Colonic mucosa (tissue), 4 donors: Measurements from ENCODE around the gene BEST3. TPM values are rescaled to one million over a fixed set of nuclear protein-coding genes. Genes with fewer than 3 reads are reported as not detected.
A peak's percentile ranks its signal among the peaks of the same experiment; 100 is the strongest.

Experiments
- DNase-seq: peaks from one replicate; pipeline ENCODE4 v3.0.0-alpha.2; 2020
- H3K27ac ChIP-seq: fragments of 200-600 bp; one replicate; pipeline ENCODE4 v1.8.0; 2021
- H3K27me3 ChIP-seq: fragments of 200-600 bp; one replicate; pipeline ENCODE4 v1.8.0; 2021
- H3K36me3 ChIP-seq: fragments of 200-600 bp; one replicate; pipeline ENCODE4 v1.8.0; 2021
- H3K4me1 ChIP-seq: fragments of 200-600 bp; one replicate; pipeline ENCODE4 v1.8.0; 2021; ENCODE audit warnings: mild to moderate bottlenecking
- H3K4me3 ChIP-seq: fragments of 200-600 bp; one replicate; pipeline ENCODE4 v1.8.0; 2021
- H3K9ac ChIP-seq, 2 donors: one replicate each; pipeline ENCODE4 v1.7.0; 2013; ENCODE audit warnings: control low read depth in 2 of 2, low read depth in 2 of 2, low read length in 2 of 2
- H3K9me3 ChIP-seq: fragments of 200-600 bp; one replicate; pipeline ENCODE4 v1.8.0; 2021
- CTCF ChIP-seq: fragments of 200-600 bp; IDR thresholded peaks from one replicate; pipeline ENCODE4 v1.8.0; 2022; ENCODE audit warnings: antibody characterized with exemption, mild to moderate bottlenecking
- intact Hi-C: fragments of 100-400 bp; cut with DNase I; formaldehyde crosslinking; loops from one replicate; pipeline ENCODE4 v1.14.1; 2022
- total RNA-seq, 2 donors: library from RNA; stranded (reverse); fragmentation: NEBNext Ultra II Directional in 1 of 2; extraction: Animal tissue kit (Norgen Biotek cat#: 25700) in 1 of 2; gene quantifications; one replicate each; pipeline ENCODE4 v1.2.1, GENCODE V29; 2021
- donor health status: healthy.
- donor health status: DM: no; HTN: no; CAD: no.
- donor health status: DM: no; HTN: no; CAD: no.

Gene BEST3
- total RNA-seq: not detected

DNA sequence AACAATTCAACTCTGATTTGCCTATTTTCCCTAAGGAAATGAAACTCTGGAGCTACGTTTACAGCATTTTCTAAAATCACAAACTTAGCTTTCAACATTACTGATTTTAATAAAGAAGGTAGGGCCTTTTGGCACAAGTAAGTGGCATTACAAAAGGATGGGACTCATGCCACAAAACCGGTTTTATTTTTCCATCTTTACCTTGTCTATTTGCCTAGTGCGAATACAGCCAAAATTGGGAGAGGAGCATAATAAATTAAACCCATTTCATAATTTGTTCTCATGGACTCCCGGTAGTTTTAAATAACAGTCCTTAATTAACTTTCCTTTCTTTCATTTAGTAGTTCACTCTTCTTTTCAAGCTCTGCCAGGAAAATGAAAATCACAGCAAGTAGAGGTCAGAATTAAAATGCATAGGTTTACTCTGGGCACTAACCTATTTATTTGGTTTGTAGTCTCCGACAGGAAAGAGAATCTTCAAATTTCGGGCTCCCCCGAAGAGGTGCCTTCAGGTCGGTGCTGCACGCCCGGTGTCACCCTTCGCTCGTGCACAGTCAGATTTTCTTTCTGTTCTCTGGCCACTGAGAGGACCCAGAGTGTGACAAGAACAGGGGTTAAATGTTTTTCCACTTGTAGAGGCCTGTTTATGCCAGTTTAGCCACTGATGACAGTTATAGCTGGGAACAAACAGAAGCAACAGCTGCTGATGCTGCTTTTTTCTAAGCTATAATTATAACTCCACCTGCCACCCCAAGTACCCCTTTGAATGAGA is at the start of gene BEST3:
TSS of gene BEST3 (minus strand) at position 535 of the 772 bp plus-strand sequence. CDS start 1,505 bp downstream, outside the sequence.
- H3K27me3 ChIP-seq: no peaks in the 10 kb centered on the region
- DNase-seq: no peak
- no peak within 1 kb of the TSS for H3K9ac ChIP-seq
- no peak for TF ChIP-seq CTCF
- no peaks in the 10 kb centered on the region for H3K4me1 ChIP-seq
- intact Hi-C loops: no loop called here
- H3K36me3 ChIP-seq: no peaks in the 10 kb centered on the region
- no peak within 1 kb of the TSS for H3K27ac ChIP-seq
- H3K9me3 ChIP-seq: no peaks in the 10 kb centered on the region
- H3K4me3 ChIP-seq: no peak within 1 kb of the TSS

DNA sequence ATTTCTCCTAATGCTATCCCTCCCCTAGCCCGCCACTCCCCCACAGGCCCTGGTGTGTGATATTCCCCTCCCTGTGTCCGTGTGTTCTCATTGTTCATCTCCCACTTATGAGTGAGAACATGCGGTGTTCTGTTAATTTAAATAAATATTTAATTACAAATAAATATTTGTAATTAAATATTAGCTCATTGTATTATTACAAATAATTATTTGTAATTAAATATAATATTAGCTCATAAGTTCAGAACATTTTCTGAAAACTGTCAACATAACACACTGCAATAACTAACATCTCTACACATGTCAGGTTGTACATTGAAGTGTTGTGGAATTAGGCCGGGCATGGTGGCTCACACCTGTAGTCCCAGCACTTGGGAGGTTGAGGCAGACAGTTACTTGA is 45.0 kb upstream of the BEST3 start:
- H3K4me3 ChIP-seq: no peak overlapping the region
- H3K36me3 ChIP-seq: no peaks in the 10 kb centered on the region
- no peaks in the 10 kb centered on the region for H3K4me1 ChIP-seq
- intact Hi-C loops: no loop called here
- no peak for TF ChIP-seq CTCF
- H3K27me3 ChIP-seq: no peaks in the 10 kb centered on the region
- H3K27ac ChIP-seq: no peak overlapping the region
- no peaks in the 10 kb centered on the region for H3K9me3 ChIP-seq
- H3K9ac ChIP-seq: no peak overlapping the region
- DNase-seq: no peak

DNA sequence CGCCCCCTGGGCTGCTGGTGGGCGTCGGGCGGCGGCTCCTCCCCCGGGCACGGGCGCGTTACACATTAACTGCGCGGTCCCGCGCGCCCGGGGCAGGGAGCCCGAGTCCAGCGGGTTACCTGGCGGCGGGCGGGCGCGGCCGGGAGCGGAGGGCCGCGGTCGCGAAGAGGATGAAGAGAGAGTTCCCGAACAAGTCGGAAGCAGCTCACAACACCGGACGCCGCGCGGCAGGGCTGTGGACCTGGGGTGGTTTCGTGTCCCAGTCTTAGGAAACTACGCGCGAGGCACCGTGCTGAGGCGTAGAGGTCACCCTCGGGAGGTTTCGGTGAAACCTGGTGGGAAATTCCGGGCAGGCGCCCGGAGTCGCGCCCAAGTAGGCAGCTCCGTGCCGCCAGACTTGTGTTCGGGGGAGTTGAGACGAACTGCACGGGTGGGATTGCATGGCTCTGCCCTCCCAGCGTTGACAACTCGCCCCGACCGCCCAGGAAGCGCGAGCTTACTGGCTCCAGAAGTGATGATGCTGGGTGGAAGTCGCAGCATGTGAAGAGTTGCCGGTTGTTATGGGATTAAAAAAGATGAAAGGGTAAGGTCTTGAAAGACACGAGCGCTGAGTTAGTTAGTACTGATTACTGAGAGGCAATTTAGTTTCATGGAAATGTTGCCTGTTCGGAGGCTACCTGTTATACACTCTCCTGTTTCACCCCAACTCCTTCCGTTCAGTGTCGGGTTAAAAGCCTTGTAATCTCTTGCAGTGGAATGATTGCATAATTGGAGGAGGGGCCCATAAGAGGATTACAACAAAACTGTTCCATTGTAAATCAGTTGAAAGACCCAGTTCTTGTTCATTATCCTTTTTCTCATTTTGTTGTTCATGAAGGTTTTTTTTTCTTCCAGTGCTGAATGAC is 40.4 kb upstream of the BEST3 start:
- DNase-seq: peak; percentile 73
- TF ChIP-seq CTCF: no peak
- Histone ChIP-seq H3K4me3 (peak overlapping the region; percentile 85), H3K36me3 (no peaks in the 10 kb centered on the region), H3K27me3 (no peaks in the 10 kb centered on the region), H3K4me1 (no peaks in the 10 kb centered on the region), H3K9me3 (no peaks in the 10 kb centered on the region), H3K9ac (peak overlapping the region; percentile 84 to 89), H3K27ac (peak overlapping the region; percentile 94)
- intact Hi-C loops: no loop called here

GRCh38 chr12:69738351-69739286 is 39.5 kb upstream of the BEST3 start, which contains the start of gene RAB3IP:
Gene RAB3IP, plus strand, starts transcription at chr12:69738860. Its CDS starts 16,549 bp downstream, at chr12:69755409.
- Histone ChIP-seq H3K9ac (peak within 1 kb of the TSS; percentile 84 to 89), H3K27me3 (no peaks in the 10 kb centered on the region), H3K27ac (peak within 1 kb of the TSS; percentile 94), H3K4me1 (no peaks in the 10 kb centered on the region), H3K4me3 (peak within 1 kb of the TSS; percentile 85), H3K9me3 (no peaks in the 10 kb centered on the region), H3K36me3 (no peaks in the 10 kb centered on the region)
- peak; percentile 94 for DNase-seq
- intact Hi-C loops: no loop called here
- peak; percentile 66 for TF ChIP-seq CTCF

DNA sequence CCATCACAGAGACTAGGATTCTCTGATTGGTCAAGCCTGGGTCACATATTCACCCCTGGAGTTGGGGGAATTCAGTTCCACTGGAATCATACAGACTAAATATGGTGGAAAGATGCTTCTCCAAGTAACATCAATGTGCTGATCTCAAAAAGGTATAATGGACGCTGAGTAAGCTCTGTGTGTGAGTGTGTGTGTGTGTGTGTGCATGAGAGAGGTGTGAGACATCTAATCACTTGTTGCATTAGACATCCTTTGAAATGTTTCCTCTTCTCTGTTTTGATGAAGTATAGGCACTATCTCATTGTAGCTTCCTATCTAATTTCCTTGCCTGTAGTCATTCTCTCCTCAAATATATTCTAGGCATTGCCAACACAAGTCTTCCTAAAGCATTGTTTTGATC is 34.5 kb upstream of the BEST3 start:
- no peak overlapping the region for H3K4me3 ChIP-seq
- TF ChIP-seq CTCF: no peak
- no peaks in the 10 kb centered on the region for H3K27me3 ChIP-seq
- H3K36me3 ChIP-seq: no peaks in the 10 kb centered on the region
- no peak overlapping the region for H3K9ac ChIP-seq
- no peaks in the 10 kb centered on the region for H3K9me3 ChIP-seq
- H3K4me1 ChIP-seq: no peaks in the 10 kb centered on the region
- no peak overlapping the region for H3K27ac ChIP-seq
- intact Hi-C loops: no loop called here
- DNase-seq: no peak
